ENCODE data around the gene DYNC1I1. TPM values are rescaled to one million over a fixed set of nuclear protein-coding genes. Genes with fewer than 3 reads are reported as not detected.

DYNC1I1 gene
- polyA plus RNA-seq, 1 of the 3 experiments (the other 2 are of a cell fraction) = 0.05 TPM

DNA sequence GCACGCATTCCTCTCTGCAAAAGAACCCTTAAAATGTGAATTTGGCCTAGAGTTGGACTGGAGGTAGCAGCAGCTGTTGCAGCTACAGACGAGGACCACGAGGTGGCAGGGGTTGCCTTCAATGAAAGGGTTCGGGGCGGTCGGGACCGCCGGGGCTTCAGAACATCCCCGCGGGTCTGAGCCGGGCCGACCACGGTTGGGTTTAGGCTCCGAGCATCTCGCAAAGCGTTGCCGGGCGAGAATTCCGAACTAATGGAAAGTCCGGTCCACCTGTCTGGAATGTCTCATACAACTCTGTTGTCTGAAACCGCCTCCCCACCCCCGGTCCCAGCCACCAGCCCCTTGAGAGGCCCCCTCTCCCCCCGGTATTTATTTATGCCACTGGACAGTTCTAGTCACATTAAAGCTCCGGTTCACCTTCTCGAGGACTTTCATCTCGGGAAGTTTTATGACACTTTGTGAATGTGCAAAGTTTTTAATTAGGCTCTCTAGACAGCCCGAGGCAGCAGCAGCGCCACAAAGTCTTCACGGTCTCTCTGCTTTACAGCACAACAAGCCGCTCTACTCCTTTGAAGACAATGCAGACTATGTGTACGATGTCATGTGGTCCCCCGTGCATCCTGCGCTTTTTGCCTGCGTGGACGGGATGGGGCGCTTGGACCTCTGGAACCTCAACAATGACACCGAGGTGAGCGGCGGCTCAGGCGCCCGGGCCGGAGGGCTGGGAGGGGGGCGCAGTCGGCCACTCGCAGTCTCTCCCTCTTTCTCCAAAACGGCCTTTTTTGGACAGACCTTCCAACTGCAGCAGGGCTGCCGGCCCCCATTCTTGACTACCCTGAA is 303.4 kb downstream of the DYNC1I1 start (continued):
- TF ChIP-seq USF2 (IDR thresholded peaks at IDR 0.05; ENCODE audit: borderline replicate concordance, low read depth, low read length) = no peak
- TF ChIP-seq RCOR1 (IDR thresholded peaks at IDR 0.05; ENCODE audit: low read length) = no peak
- no peak for TF ChIP-seq RFX5 (IDR thresholded peaks at IDR 0.05; ENCODE audit: low read length)
- TF ChIP-seq CHD2 (IDR thresholded peaks at IDR 0.05; ENCODE audit: low read length, partially characterized antibody) = no peak
- no peak for TF ChIP-seq MEF2A (IDR thresholded peaks at IDR 0.05; ENCODE audit: borderline replicate concordance, low read depth)
- no peak; the same call in 1 of the 2 replicates for TF ChIP-seq SIN3A (IDR thresholded peaks at IDR 0.05; ENCODE audit: borderline replicate concordance, low read depth, low read length)
- TF ChIP-seq, protein P1, sequence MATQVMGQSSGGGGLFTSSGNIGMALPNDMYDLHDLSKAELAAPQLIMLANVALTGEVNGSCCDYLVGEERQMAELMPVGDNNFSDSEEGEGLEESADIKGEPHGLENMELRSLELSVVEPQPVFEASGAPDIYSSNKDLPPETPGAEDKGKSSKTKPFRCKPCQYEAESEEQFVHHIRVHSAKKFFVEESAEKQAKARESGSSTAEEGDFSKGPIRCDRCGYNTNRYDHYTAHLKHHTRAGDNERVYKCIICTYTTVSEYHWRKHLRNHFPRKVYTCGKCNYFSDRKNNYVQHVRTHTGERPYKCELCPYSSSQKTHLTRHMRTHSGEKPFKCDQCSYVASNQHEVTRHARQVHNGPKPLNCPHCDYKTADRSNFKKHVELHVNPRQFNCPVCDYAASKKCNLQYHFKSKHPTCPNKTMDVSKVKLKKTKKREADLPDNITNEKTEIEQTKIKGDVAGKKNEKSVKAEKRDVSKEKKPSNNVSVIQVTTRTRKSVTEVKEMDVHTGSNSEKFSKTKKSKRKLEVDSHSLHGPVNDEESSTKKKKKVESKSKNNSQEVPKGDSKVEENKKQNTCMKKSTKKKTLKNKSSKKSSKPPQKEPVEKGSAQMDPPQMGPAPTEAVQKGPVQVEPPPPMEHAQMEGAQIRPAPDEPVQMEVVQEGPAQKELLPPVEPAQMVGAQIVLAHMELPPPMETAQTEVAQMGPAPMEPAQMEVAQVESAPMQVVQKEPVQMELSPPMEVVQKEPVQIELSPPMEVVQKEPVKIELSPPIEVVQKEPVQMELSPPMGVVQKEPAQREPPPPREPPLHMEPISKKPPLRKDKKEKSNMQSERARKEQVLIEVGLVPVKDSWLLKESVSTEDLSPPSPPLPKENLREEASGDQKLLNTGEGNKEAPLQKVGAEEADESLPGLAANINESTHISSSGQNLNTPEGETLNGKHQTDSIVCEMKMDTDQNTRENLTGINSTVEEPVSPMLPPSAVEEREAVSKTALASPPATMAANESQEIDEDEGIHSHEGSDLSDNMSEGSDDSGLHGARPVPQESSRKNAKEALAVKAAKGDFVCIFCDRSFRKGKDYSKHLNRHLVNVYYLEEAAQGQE (IDR thresholded peaks at IDR 0.05; ENCODE audit: low read depth, low read length) = no peak
- TF ChIP-seq NRF1 (IDR thresholded peaks at IDR 0.05; ENCODE audit: low read depth, low read length) = peak; percentile 36; the same call in 1 of the 2 replicates
- peak; percentile 98 for TF ChIP-seq SMC3 (IDR thresholded peaks at IDR 0.05; ENCODE audit: low read depth, low read length)
- no peak for TF ChIP-seq GATA2 (CRISPR knock-in tag; IDR thresholded peaks at IDR 0.05)
- TF ChIP-seq ELF1 (IDR thresholded peaks at IDR 0.05) = no peak
- TF ChIP-seq, protein P2, sequence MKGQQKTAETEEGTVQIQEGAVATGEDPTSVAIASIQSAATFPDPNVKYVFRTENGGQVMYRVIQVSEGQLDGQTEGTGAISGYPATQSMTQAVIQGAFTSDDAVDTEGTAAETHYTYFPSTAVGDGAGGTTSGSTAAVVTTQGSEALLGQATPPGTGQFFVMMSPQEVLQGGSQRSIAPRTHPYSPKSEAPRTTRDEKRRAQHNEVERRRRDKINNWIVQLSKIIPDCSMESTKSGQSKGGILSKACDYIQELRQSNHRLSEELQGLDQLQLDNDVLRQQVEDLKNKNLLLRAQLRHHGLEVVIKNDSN (IDR thresholded peaks at IDR 0.05; ENCODE audit: borderline replicate concordance, low read depth) = no peak
- no peak for TF ChIP-seq TAF1 (IDR thresholded peaks at IDR 0.05; ENCODE audit: borderline replicate concordance, low read depth, low read length)
- no peak for TF ChIP-seq JUND (IDR thresholded peaks at IDR 0.05)
- TF ChIP-seq, protein P3, sequence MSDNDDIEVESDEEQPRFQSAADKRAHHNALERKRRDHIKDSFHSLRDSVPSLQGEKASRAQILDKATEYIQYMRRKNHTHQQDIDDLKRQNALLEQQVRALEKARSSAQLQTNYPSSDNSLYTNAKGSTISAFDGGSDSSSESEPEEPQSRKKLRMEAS (IDR thresholded peaks at IDR 0.05; ENCODE audit: low read depth) = 0 out of 2 replicates have a peak, but pooled peaks have one; percentile 12
- no peak for TF ChIP-seq FOXJ3 (CRISPR knock-in tag; IDR thresholded peaks at IDR 0.05)
- TF ChIP-seq FOXM1 (IDR thresholded peaks at IDR 0.05; ENCODE audit: low read depth) = no peak
- TF ChIP-seq RAD21 (IDR thresholded peaks at IDR 0.05; ENCODE audit: low read length) = peak; percentile 98
- TF ChIP-seq, protein P4, sequence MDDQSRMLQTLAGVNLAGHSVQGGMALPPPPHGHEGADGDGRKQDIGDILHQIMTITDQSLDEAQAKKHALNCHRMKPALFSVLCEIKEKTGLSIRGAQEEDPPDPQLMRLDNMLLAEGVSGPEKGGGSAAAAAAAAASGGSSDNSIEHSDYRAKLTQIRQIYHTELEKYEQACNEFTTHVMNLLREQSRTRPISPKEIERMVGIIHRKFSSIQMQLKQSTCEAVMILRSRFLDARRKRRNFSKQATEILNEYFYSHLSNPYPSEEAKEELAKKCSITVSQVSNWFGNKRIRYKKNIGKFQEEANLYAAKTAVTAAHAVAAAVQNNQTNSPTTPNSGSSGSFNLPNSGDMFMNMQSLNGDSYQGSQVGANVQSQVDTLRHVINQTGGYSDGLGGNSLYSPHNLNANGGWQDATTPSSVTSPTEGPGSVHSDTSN (IDR thresholded peaks at IDR 0.05) = no peak
- no peak for TF ChIP-seq TCF12 (IDR thresholded peaks at IDR 0.05)
- TF ChIP-seq NFIC (IDR thresholded peaks at IDR 0.05; ENCODE audit: borderline replicate concordance) = no peak
- no peak for TF ChIP-seq ZBTB33 (IDR thresholded peaks at IDR 0.05; ENCODE audit: borderline replicate concordance, low read depth)
